GM21515 (cell line): ENCODE results near the gene VSTM1.
"Not testable (repeated sequence)": the region's sequence is repeated elsewhere in the genome, so short reads cannot be mapped to it uniquely, and the experiment has no call there.

Source experiments
- ATAC-seq: cut with Tn5 transposase; IDR thresholded peaks from one replicate; pipeline ENCODE4 v1.9.1; 2021; ENCODE audit not compliant: unreplicated experiment

The VSTM1 gene

DNA sequence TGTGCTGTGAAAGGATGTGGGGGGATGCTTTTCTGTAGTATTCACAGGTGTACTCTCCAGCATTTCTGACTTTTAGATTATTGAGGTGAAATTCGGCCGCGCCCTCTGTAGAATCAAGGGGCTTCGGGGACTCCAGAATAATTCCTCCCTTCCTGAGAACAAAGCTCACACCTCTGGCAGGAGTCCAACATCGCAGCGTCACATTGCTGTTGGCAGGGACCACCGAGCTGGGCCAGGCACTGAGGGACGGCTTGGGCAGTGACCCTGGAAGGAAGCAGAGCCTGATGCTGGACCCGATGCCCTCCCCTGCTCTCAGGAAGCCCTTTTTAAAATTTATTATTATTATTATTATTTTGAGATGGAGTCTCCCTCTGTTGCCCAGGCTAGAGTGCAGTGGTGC, 11.2 kb upstream of the VSTM1 start:
- no peak for ATAC-seq

DNA sequence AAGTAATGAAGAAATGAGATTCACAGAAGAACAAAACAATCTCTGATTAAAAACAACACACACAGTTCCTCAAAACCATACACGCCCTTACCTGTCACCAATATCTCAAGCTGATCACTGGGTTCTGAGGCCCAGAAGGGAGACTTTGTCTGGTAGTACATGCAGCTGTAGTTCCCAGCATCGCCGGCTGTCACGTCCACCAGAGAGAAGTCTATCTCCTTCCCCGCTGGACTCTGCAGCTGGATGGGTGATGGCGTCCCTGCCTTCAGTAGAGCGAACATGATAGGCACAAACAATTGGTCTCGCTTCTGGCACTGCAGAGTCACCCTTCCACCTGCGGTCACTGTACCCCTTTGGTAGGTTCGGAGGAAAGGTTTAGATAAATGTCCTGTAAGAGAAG, 10.1 kb upstream of the VSTM1 start:
- no peak for ATAC-seq

GRCh38 chr19:54069470-54069869, 5.8 kb upstream of the VSTM1 start:
- no peak for ATAC-seq

DNA sequence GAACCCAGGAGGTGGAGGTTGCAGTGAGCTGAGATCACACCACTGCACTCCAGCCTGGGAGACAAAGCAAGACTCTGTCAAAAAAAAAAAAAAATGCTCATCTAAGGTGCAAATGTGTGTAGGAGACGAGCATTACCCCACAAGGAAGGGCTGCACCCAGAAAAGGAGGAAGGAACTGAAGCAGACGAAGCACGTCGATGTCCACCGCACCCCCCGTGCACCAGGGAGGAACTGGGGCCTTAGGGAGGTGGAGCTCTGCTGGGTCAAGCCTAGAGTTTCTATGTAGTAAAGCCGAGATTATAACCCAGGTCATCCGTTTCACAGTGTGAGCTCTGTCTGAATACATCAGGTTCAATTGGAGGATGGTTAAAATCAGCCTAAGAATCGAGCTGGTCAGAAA, 1.1 kb downstream of the VSTM1 start:
- ATAC-seq = no peak

DNA sequence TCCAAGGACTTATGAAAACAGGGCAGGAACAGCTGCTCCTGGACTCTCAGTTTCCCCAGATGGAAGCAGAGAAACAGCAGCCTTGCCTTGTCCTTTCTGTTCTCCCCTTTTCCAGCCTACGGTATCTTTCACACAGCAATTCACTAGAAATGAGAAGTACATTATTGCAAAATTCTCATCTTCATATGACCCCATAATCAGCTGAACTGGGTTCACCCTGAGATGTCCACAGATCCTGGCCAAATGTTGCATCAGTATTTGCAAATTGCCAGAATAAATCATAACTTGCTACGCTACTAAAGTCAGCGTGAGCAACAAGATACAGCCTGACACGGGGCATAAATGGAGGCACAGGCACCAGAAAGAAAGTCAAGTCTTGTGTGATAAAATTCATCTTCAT, 16.1 kb downstream of the VSTM1 start:
- ATAC-seq = no peak

GRCh38 chr19:54045771-54046170, 17.9 kb downstream of the VSTM1 start:
- no peak for ATAC-seq

DNA sequence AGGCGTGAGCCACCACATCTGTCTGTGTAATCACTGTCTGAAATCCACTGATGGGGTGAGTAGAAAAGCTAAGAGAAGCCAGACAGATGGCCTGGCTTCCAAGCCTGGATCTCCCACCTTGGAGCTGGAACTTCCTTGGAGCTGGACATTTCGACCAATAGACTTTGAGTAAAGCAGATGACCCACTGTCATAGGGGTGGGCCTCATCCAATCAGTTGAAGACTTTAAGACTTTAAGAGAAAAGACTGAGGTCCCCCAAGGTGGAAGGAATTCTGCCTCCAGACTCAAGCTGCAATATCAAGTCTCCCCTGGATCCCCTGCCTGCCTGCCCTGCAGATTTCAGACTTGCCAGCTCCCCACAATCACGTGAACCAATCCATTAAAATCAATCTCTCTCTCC, 20.7 kb downstream of the VSTM1 start:
- ATAC-seq = no peak

GRCh38 chr19:54041969-54042606, 21.6 kb downstream of the VSTM1 start:
- no peak for ATAC-seq

DNA sequence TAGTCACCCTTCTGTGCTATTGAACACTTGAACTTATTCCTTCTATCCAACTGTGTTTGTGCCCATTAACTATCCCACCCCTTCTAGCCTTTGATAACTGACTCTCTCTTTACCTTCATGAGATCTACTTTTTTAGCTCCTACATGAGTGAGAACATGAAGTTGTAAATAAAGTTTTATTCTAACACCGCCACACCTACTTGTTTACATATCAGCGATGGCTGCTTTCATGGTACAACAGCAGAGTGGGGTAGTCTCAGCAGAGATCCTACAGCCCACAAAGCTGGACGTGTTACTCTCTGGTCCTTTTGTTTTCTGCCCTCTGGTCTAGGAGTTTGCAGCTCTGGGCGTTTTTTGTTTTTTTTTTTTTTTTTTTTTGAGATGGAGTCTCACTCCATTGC, 23.7 kb downstream of the VSTM1 start:
- no peak for ATAC-seq

DNA sequence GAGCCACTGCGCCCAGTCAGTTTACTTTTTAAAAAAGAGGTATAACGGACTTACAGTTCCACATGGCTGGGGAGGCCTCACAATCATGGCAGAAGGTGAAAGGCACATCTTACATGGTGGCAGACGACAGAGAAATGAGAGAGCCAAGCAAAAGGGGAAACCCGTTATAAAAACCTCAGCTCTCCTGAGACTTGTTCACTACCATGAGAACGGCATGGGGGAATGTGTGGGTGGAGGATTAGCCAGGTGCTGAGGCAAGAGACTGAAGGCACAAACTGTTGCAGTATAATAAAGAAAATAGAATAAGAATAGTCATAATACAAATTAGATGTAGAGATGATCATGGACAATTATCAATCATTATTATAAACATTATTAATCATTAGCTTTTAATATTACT, 27.2 kb downstream of the VSTM1 start:
- ATAC-seq = not testable (repeated sequence)

- ATAC-seq = no peak
Observed at GRCh38 chr19:54035215-54036178, 28.2 kb downstream of the VSTM1 start.

DNA sequence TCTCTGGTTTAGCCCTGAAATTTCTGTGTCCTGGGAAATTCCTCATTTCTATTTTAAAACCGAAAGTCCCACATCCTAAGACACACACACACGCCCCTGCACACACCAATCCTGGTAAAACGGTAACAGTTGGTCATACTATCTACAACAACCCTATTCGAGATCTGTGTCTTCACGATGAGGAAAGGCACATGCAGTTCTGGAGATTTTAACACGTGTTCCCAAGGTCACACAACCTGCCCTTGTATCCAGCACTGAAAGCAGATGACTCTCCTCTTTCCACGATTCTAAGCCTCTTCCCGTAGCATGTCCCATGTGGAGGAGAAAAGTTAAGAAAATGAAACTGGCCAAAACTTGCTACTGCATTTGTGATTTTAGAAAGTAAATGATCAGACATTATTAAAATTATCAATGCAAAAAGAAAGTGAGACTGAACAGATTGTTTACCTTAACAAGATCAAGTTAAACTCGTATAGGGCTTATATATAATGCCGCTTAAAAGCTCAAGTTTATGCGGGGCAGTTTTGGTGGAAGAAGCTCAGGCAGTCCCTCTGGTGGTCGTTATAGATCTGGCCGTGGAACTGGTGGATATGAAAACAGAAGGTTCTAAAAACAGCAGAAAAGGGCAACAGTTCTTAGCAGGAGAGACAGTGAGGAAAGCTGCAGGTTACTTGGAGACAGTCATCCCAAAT, 32.7 kb downstream of the VSTM1 start:
- ATAC-seq = no peak

GRCh38 chr19:54029930-54030490, 33.7 kb downstream of the VSTM1 start:
- no peak for ATAC-seq

- no peak for ATAC-seq
Observed at GRCh38 chr19:54029301-54029700, 34.4 kb downstream of the VSTM1 start.

GRCh38 chr19:54026656-54027055, 37.0 kb downstream of the VSTM1 start:
- ATAC-seq = no peak

DNA sequence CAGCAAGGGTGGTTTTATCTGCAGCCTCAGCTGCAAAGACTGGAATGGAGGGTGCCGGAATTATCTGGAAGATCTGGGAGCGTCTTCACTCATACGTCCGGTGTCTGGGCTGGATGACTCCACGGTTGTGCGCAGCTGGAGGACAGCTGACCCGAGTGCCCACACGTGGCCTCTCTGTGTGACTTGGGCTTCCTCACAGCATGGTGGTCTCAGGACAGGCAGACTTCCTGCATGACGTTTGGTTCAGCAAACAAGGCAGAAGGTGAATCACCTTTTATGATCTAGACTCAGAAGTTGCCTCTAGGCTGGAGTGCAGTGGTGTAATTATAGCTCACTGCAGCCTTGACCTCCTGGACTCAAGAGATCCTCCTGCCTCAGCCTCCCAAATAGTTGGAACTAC, 39.0 kb downstream of the VSTM1 start:
- ATAC-seq = no peak

DNA sequence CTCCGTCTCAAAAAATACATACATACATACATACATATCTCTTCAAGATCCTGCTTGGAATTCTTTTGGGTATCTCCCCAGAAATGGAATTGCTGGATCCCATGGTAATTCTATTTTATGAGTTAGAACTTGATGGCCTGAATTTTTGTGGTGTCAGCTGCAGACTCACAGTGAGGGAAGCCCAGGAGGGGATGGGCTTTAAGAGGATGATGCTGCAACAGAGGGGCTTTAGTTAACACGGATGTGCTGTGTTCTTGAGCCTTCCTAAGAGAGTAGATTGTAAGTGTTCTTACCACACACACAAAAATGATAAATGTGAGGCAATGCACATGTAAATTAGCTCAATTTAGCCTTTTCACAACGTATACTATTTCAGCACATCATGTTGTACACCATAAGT, 40.5 kb downstream of the VSTM1 start:
- no peak for ATAC-seq

- ATAC-seq = no peak
Observed at GRCh38 chr19:54021932-54022331, 41.8 kb downstream of the VSTM1 start.

GRCh38 chr19:54021363-54021762, 42.3 kb downstream of the VSTM1 start:
- no peak for ATAC-seq

DNA sequence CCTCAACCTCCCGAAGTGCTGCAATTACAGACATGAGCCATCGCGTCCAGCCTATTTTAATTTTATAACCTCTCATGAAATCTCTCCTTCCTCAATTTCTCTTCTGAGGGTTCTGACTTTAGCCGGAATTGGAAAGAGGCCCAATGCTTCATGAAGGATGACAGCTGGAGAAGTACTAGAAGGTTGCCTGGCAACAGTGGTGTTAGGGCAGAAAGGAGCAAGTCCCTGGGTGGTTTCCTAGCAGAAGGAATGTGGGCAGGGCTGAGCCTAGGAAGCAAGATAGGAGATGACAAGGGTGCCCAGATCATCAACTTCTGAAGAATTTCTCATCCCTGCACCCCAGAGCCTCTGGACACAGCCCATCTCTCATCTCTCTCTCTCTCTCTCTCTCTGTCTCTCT, 46.4 kb downstream of the VSTM1 start:
- ATAC-seq = no peak

GRCh38 chr19:54014920-54015560, 48.7 kb downstream of the VSTM1 start:
- no peak for ATAC-seq
